EH (cell line): ENCODE results near the gene HAPLN1.

Source experiments
- DNase-seq: peaks from one replicate; pipeline ENCODE4 v3.0.0-alpha.2; 2015; ENCODE audit warnings: low read depth

HAPLN1 gene

GRCh38 chr5:83718195-83718825 is 2.3 kb downstream of the HAPLN1 start:
- DNase-seq, result peak; percentile 69

GRCh38 chr5:83715236-83716065 is 5.2 kb downstream of the HAPLN1 start:
- DNase-seq, result peak; percentile 9

GRCh38 chr5:83714810-83715209 is 5.8 kb downstream of the HAPLN1 start:
- DNase-seq, result no peak

GRCh38 chr5:83711982-83712601 is 8.6 kb downstream of the HAPLN1 start:
- DNase-seq, result peak; percentile 45

GRCh38 chr5:83709973-83710372 is 10.7 kb downstream of the HAPLN1 start:
- no peak for DNase-seq

- DNase-seq, result no peak
These were observed 12.5 kb downstream of the HAPLN1 start for GRCh38 chr5:83708170-83708569.

- no peak for DNase-seq
These were observed 17.6 kb downstream of the HAPLN1 start for GRCh38 chr5:83703059-83703458.

- no peak for DNase-seq
These were observed 18.8 kb downstream of the HAPLN1 start for GRCh38 chr5:83701886-83702285.

GRCh38 chr5:83689881-83690280 is 30.8 kb downstream of the HAPLN1 start:
- DNase-seq, result no peak

GRCh38 chr5:83688281-83688680 is 32.4 kb downstream of the HAPLN1 start:
- DNase-seq, result no peak

- DNase-seq, result no peak
These were observed 33.5 kb downstream of the HAPLN1 start for GRCh38 chr5:83687124-83687619.

GRCh38 chr5:83686251-83686650 is 34.4 kb downstream of the HAPLN1 start:
- DNase-seq, result no peak

- DNase-seq, result no peak
These were observed 36.8 kb downstream of the HAPLN1 start for GRCh38 chr5:83683836-83684235.

- DNase-seq, result no peak
These were observed 48.0 kb downstream of the HAPLN1 start for GRCh38 chr5:83672646-83673045.

GRCh38 chr5:83672158-83672557 is 48.5 kb downstream of the HAPLN1 start:
- no peak for DNase-seq

- no peak for DNase-seq
These were observed 55.0 kb downstream of the HAPLN1 start for GRCh38 chr5:83665631-83666030.

- DNase-seq, result no peak
These were observed 58.1 kb downstream of the HAPLN1 start for GRCh38 chr5:83662558-83662957.

- no peak for DNase-seq
These were observed 62.7 kb downstream of the HAPLN1 start for GRCh38 chr5:83657807-83658525.

- peak; percentile 6 for DNase-seq
These were observed 66.1 kb downstream of the HAPLN1 start for GRCh38 chr5:83654427-83654994.

- no peak for DNase-seq
These were observed 67.0 kb downstream of the HAPLN1 start for GRCh38 chr5:83653669-83654068.

- DNase-seq, result peak; percentile 3
These were observed 74.7 kb downstream of the HAPLN1 start for GRCh38 chr5:83645936-83646335.

- no peak for DNase-seq
These were observed 76.4 kb downstream of the HAPLN1 start for GRCh38 chr5:83644301-83644700.
